ENCODE measurements around the gene SLC16A4. TPM values are rescaled to one million over a fixed set of nuclear protein-coding genes. Genes with fewer than 3 reads are reported as not detected.

Gene SLC16A4
- total and polyA plus RNA-seq, 2 of the 8 experiments (the other 6 are each of a cell fraction or from before 2014, with no cell fraction given): 0.30 to 0.43 TPM

DNA sequence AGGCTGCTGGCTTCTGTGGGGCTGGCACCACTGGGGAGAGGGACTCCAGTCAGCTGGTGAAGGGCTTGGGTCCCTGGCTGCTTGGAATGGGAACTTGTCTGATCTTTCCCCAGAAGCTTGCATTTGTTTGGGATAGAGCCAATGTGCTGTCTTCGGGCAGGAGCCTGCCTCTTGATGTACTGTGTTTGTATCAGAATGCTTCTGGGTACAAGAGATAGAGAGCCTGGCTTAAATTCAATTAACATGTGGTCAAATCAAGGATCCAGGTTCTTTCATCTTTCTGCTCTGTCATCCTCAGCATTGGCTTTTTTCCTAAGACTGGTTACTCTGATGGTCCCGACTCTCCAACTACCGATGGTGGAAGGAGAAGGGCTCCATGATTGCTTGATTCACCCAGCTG lies 44.1 kb upstream of the SLC16A4 start:
- DNase-seq (ENCODE audit: low read depth in 1 of 2, low spot score in 2 of 2): no peak
- Histone ChIP-seq H2BK15ac (ENCODE audit: low read length) (no peak overlapping the region), H2BK120ac (replicated peaks; ENCODE audit: low read depth, low read length) (no peak overlapping the region), H3K56ac (replicated peaks; ENCODE audit: insufficient read length, low read depth, low read length) (no peak overlapping the region), H3K79me2 (ENCODE audit: control insufficient read depth in 1 of 2, insufficient read depth in 2 of 2, low read length in 2 of 2) (no peaks in the 10 kb centered on the region), H2BK20ac (ENCODE audit: low read length) (no peak overlapping the region), H3K23ac (ENCODE audit: insufficient read length) (no peak overlapping the region), H2AK5ac (ENCODE audit: low read depth, low read length) (no peak overlapping the region), H3K27ac (ENCODE audit: low read depth, low read length) (no peak overlapping the region), H4K91ac (replicated peaks; ENCODE audit: insufficient read length, low read length) (no peak overlapping the region), H3K79me1 (ENCODE audit: low read depth, low read length) (no peaks in the 10 kb centered on the region), H3K4ac (replicated peaks; ENCODE audit: insufficient read length, low read depth, low read length) (no peak overlapping the region), H3K27me3 (replicated peaks in 1 of 4; ENCODE audit: control insufficient read depth in 3 of 4, extremely low read depth in 1 of 4, insufficient read depth in 3 of 4, low read length in 3 of 4) (no peaks in the 10 kb centered on the region), H3K36me3 (ENCODE audit: control insufficient read depth in 2 of 4, insufficient read depth in 4 of 4, low read length in 3 of 4) (no peaks in the 10 kb centered on the region), H2BK5ac (ENCODE audit: low read depth, low read length) (no peak overlapping the region), H3K4me3 (ENCODE audit: extremely low read depth in 1 of 4, insufficient read depth in 2 of 4, low read depth in 3 of 4, low read length in 4 of 4) (no peak overlapping the region), H3K14ac (ENCODE audit: insufficient read length) (no peak overlapping the region), H3K9ac (replicated peaks in 1 of 4; ENCODE audit: extremely low read depth in 1 of 4, low read depth in 3 of 4, low read length in 3 of 4) (no peak overlapping the region), H2BK12ac (ENCODE audit: low read depth, low read length) (no peak overlapping the region), H3K4me1 (replicated peaks in 1 of 4; ENCODE audit: control insufficient read depth in 3 of 4, insufficient read depth in 4 of 4, low read length in 3 of 4) (peaks cover 3 to 9% (median 7%) of the 10 kb centered on the region in 4 experiments; a peak in 6 of 7 replicates), H4K5ac (ENCODE audit: insufficient read length, low read depth, low read length) (no peak overlapping the region), H2AFZ (ENCODE audit: low read length) (no peak overlapping the region), H4K20me1 (replicated peaks in 1 of 2; ENCODE audit: control insufficient read depth in 1 of 2, insufficient read depth in 2 of 2, low read length in 2 of 2) (no peaks in the 10 kb centered on the region), H4K8ac (ENCODE audit: extremely low read depth, insufficient read depth, low read length) (no peak overlapping the region), H3K9me3 (ENCODE audit: insufficient read depth in 2 of 2, low read depth in 1 of 2, low read length in 1 of 2) (no peaks in the 10 kb centered on the region), H3K23me2 (ENCODE audit: low read depth, low read length) (no peaks in the 10 kb centered on the region), H3K4me2 (ENCODE audit: insufficient read depth in 1 of 2, low read depth in 2 of 2, low read length in 2 of 2) (no peak overlapping the region), H3K18ac (ENCODE audit: extremely low read depth, low read length) (no peak overlapping the region)
- CTCF ChIA-PET (ENCODE audit: partially characterized antibody): interaction anchor here (0.6 to 35.1 kb wide), 6 partner anchors 22 to 238 kb away, joined by 3 to 828 read pairs (median 15); partner anchors contain the start of genes LAMTOR5 and PROK1
- POLR2A ChIA-PET (ENCODE audit: partially characterized antibody): interaction anchor here (0.8 kb wide), 1 partner anchor 25 kb away, joined by 3 read pairs; no protein-coding TSS in a partner anchor
- WGBS, 2 experiments (ENCODE audit: extremely low coverage in 1 of 2, insufficient coverage in 1 of 2, insufficient read length in 1 of 2, insufficient replicate concordance in 2 of 2, low coverage in 1 of 2, low lambda C conversion rate in 2 of 2, missing lambda C conversion rate in 1 of 2): 100% methylated on average over 3 of the region's 3 CpGs; no CpG with 5 or more reads in 1 of the 2 experiments
- TF ChIP-seq TAF7 (optimal IDR thresholded peaks at IDR 0.05; ENCODE audit: borderline replicate concordance, low read depth, low read length) (no peak), CTBP2 (IDR thresholded peaks at IDR 0.05; ENCODE audit: borderline replicate concordance, insufficient read depth, insufficient read length, low read length) (no peak), SAP30 (IDR thresholded peaks at IDR 0.05; ENCODE audit: insufficient read depth, insufficient replicate concordance, low read length) (no peak), NANOG (IDR thresholded peaks at IDR 0.05; ENCODE audit: insufficient read depth, low read depth, low read length, poor library complexity, severe bottlenecking) (no peak), NRF1 (IDR thresholded peaks at IDR 0.05; ENCODE audit: low read depth, low read length) (no peak), ATF3 (IDR thresholded peaks at IDR 0.05; ENCODE audit: insufficient read depth, low read depth, low read length) (no peak), CREB1 (IDR thresholded peaks at IDR 0.05) (no peak)
- no peak for FAIRE-seq

Data from H1 (cell line).